ENCODE results near the gene BZW2. TPM values are rescaled to one million over a fixed set of nuclear protein-coding genes. Genes with fewer than 3 reads are reported as not detected.

BZW2 gene
- polyA plus RNA-seq, 1 experiment = 54.7 TPM

DNA sequence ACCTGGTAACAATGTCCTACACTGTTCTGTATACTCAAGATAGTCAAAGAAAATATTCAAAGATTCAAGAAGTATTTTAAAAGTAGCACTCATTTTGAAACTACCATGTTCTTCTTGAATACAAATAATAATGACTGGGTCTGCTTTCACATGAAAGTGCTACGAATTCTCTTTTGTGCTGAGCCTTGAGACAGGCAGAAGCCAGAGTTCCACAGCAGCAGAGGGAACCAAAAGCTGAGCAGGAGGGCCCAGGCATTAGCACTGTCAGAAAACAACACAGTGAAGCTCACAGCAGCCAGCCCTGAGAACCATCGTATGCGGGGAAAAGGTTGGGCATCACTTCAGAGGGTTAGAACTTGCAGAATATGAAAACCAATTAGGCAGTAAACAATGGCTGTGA, 39.3 kb upstream of the BZW2 start:
- no peak for DNase-seq (ENCODE audit: low read depth)
- CTCF ChIA-PET = interaction anchor here (1.0 kb wide), 1 partner anchor 89 kb away, joined by 4 read pairs; no protein-coding TSS in a partner anchor
- Histone ChIP-seq H3K36me3 (ENCODE audit: control insufficient read depth, insufficient read depth, low read length) (peaks cover 4% of the 10 kb centered on the region), H3K27me3 (ENCODE audit: control insufficient read depth, insufficient read depth, low read length) (no peaks in the 10 kb centered on the region), H3K4me3 (ENCODE audit: low read depth, low read length) (no peak overlapping the region)
- POLR2A ChIA-PET = no interaction called here
- TF ChIP-seq, protein P1, sequence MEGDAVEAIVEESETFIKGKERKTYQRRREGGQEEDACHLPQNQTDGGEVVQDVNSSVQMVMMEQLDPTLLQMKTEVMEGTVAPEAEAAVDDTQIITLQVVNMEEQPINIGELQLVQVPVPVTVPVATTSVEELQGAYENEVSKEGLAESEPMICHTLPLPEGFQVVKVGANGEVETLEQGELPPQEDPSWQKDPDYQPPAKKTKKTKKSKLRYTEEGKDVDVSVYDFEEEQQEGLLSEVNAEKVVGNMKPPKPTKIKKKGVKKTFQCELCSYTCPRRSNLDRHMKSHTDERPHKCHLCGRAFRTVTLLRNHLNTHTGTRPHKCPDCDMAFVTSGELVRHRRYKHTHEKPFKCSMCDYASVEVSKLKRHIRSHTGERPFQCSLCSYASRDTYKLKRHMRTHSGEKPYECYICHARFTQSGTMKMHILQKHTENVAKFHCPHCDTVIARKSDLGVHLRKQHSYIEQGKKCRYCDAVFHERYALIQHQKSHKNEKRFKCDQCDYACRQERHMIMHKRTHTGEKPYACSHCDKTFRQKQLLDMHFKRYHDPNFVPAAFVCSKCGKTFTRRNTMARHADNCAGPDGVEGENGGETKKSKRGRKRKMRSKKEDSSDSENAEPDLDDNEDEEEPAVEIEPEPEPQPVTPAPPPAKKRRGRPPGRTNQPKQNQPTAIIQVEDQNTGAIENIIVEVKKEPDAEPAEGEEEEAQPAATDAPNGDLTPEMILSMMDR (IDR thresholded peaks at IDR 0.05; ENCODE audit: insufficient read depth, low read depth, low read length) = no peak

DNA sequence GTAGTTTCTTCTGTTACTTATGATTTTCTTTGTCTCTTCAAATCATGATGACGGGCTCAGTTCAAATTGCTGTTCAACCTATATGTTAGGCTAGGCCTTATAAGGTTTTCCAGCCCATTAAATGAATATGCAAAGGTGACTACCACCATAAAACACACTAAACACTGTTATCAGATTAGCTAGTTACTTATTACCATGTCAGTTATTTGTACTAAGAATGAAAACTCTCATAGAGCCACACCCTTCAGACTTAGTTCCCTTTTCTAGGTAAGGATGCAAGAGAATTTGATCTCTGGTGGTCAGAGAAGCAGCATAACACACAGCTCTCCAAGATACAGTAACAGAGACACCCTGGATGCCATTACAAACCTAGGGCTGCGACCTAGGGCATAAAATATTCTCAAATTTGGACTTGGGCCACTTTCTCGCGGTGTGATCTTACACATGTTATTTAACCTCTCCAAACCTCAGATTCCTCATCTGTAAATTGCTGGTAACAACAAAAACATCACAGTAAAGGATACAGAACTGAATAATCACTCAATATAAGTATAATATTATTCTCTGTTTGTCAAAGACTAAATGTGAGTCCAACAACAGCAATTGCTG, 36.0 kb upstream of the BZW2 start:
- H3K27me3 ChIP-seq (ENCODE audit: control insufficient read depth, insufficient read depth, low read length) = no peaks in the 10 kb centered on the region
- no peak for DNase-seq (ENCODE audit: low read depth)
- peaks cover 1% of the 10 kb centered on the region for H3K36me3 ChIP-seq (ENCODE audit: control insufficient read depth, insufficient read depth, low read length)
- POLR2A ChIA-PET = no interaction called here
- H3K4me3 ChIP-seq (ENCODE audit: low read depth, low read length) = no peak overlapping the region
- TF ChIP-seq, protein P1 (IDR thresholded peaks at IDR 0.05; ENCODE audit: insufficient read depth, low read depth, low read length) = no peak
- CTCF ChIA-PET = interaction anchor here (1.2 to 1.7 kb wide), 2 partner anchors 12 to 13 kb away, joined by 4 to 5 read pairs; no protein-coding TSS in a partner anchor

DNA sequence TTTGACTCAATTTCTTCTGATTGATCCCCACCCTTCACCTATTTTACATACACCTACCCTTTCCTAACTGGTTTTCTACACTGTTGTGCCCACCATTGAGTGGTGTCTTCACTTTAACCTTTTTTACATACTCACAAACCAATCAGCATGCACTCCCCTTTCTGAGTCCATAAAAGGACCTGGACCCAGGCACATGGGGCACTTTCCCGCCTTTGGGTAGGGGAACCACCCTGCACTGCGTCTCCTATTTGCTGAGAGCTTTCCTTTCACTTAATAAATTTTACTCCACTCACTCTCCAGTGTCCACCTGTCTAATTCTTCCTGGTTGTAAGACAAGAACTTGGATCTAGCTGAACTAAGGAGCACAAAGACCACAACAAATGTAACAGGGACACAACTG, 34.3 kb upstream of the BZW2 start:
- Histone ChIP-seq H3K4me3 (ENCODE audit: low read depth, low read length) (no peak overlapping the region), H3K27me3 (ENCODE audit: control insufficient read depth, insufficient read depth, low read length) (no peaks in the 10 kb centered on the region), H3K36me3 (ENCODE audit: control insufficient read depth, insufficient read depth, low read length) (peaks cover 4% of the 10 kb centered on the region)
- TF ChIP-seq, protein P1 (IDR thresholded peaks at IDR 0.05; ENCODE audit: insufficient read depth, low read depth, low read length) = no peak
- DNase-seq (ENCODE audit: low read depth) = no peak
- CTCF ChIA-PET = interaction anchor here (1.2 kb wide), 1 partner anchor 9 kb away, joined by 3 read pairs; no protein-coding TSS in a partner anchor
- POLR2A ChIA-PET = no interaction called here

DNA sequence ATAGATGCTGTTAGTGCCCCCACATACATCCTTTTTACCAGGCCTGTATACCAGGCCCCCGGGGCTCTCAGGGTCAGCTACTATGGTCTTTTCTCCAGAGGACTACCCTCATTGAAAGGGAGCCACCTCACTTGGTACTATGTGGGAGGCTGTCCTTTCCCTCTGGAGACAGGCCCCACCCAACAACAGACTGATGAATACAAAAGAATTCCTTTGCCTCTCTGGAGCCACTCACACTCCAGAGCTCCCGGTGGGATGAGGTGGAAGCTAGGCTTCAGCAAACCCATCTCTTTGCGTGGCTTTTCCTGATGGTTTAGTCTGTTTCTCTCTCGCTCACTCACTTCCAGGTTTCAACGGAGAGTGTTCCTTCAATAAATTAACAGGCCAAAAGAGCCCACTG, 30.8 kb upstream of the BZW2 start:
- no peak for DNase-seq (ENCODE audit: low read depth)
- H3K4me3 ChIP-seq (ENCODE audit: low read depth, low read length) = no peak overlapping the region
- H3K27me3 ChIP-seq (ENCODE audit: control insufficient read depth, insufficient read depth, low read length) = no peaks in the 10 kb centered on the region
- CTCF ChIA-PET = interaction anchor here (1.0 kb wide), 1 partner anchor 16 kb away, joined by 3 read pairs; no protein-coding TSS in a partner anchor
- POLR2A ChIA-PET = no interaction called here
- TF ChIP-seq, protein P1 (IDR thresholded peaks at IDR 0.05; ENCODE audit: insufficient read depth, low read depth, low read length) = no peak
- H3K36me3 ChIP-seq (ENCODE audit: control insufficient read depth, insufficient read depth, low read length) = peaks cover 5% of the 10 kb centered on the region

DNA sequence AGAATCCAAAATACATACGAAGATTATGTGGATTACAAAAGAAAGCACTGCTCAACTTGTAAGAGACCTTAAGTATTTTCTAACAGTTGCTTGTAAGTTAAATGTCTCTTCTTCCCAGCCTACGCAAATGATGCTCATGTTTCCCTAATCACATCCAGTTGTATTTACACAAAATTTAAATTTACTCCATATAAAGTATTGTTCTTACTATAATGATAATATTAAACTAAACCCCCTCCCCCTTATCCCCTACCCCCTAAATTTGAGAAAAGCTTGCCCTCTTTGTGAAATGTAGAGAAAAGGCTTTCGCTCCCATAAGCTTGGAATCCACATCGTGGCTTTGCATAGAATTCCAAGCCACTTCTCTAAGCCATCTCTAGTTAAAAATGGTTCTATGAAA, 29.9 kb upstream of the BZW2 start:
- peaks cover 5% of the 10 kb centered on the region for H3K36me3 ChIP-seq (ENCODE audit: control insufficient read depth, insufficient read depth, low read length)
- POLR2A ChIA-PET = no interaction called here
- CTCF ChIA-PET = no interaction called here
- H3K4me3 ChIP-seq (ENCODE audit: low read depth, low read length) = no peak overlapping the region
- H3K27me3 ChIP-seq (ENCODE audit: control insufficient read depth, insufficient read depth, low read length) = no peaks in the 10 kb centered on the region
- no peak for DNase-seq (ENCODE audit: low read depth)
- TF ChIP-seq, protein P1 (IDR thresholded peaks at IDR 0.05; ENCODE audit: insufficient read depth, low read depth, low read length) = no peak

All from BJ (cell line).